HepG2 (cell line): ENCODE measurements around the gene NCOA4. TPM values are rescaled to one million over a fixed set of nuclear protein-coding genes. Genes with fewer than 3 reads are reported as not detected.

Source experiments
- DZIP1 ChIP-seq: sonication (generic); formaldehyde crosslinking; IDR thresholded peaks from 2 replicates; pipeline ENCODE4 v1.5.0; 2020; ENCODE audit warnings: mild to moderate bottlenecking, missing genetic modification reagents
- HDAC1 ChIP-seq: sonication (generic); formaldehyde crosslinking; IDR thresholded peaks from 2 replicates; pipeline ENCODE4 v1.5.1; 2020; ENCODE audit warnings: mild to moderate bottlenecking, missing genetic modification reagents
- PRMT3 ChIP-seq: sonication (generic); formaldehyde crosslinking; IDR thresholded peaks from 2 replicates; pipeline ENCODE4 v1.8.1; 2022; ENCODE audit warnings: low read depth, mild to moderate bottlenecking, moderate library complexity, missing genetic modification reagents, borderline replicate concordance
- ZBTB14 ChIP-seq: sonication (generic); formaldehyde crosslinking; IDR thresholded peaks from 2 replicates; pipeline ENCODE4 v1.4.0; 2020; ENCODE audit warnings: missing genetic modification reagents
- ZBTB40 ChIP-seq, 2 experiments: fragments of 450-650 bp in 1 of 2; sonication (generic) in 1 of 2; formaldehyde crosslinking in 1 of 2; IDR thresholded peaks; 2 replicates each; pipeline versions ENCODE4 v1.6.1 to v1.8.0; 2016 to 2022; ENCODE audit warnings: antibody characterized with exemption in 1 of 2, mild to moderate bottlenecking in 1 of 2, missing genetic modification reagents in 1 of 2
- ZFP36 ChIP-seq: fragments of 150-350 bp; IDR thresholded peaks from 2 replicates; pipeline ENCODE4 v1.6.1; 2018; ENCODE audit warnings: borderline replicate concordance, low read length, low read depth; ENCODE audit not compliant: partially characterized antibody
- ZNF142 ChIP-seq: sonication (generic); formaldehyde crosslinking; IDR thresholded peaks from 2 replicates; pipeline ENCODE4 v1.4.0; 2020; ENCODE audit warnings: missing genetic modification reagents
- polyA plus RNA-seq, 8 experiments: library from polyadenylated mRNA; depleted of rRNA in 3 of 8; stranded (reverse) in 7 of 8; unstranded in 1 of 8; fragments of >200 nt; fragmentation: Illumina TruSeq in 4 of 8; extraction: Trizol in 4 of 8; gene quantifications; 2 replicates each; pipeline versions ENCODE4 v1.2.1 to v1.2.3, GENCODE V29; 2011 to 2016; ENCODE audit warnings: low read depth in 4 of 8, missing spikeins in 1 of 8, mixed read lengths in 1 of 8; ENCODE audit not compliant: insufficient read depth in 1 of 8
- total RNA-seq, 5 experiments: library from RNA; depleted of rRNA; stranded (reverse); fragments of >200 nt; fragmentation: Illumina TruSeq; extraction: Trizol; gene quantifications; 2 replicates each; pipeline ENCODE4 v1.2.3, GENCODE V29; 2016; ENCODE audit warnings: low read depth in 1 of 5

Gene NCOA4
- total and polyA plus RNA-seq, 2 of the 13 experiments (the other 11 are each of a cell fraction or from before 2014, with no cell fraction given): 306 to 400 TPM

GRCh38 chr10:46035923-46036849 is 5.8 kb upstream of the NCOA4 start (continued):
- TF ChIP-seq ZNF142 (CRISPR knock-in tag): no peak
- TF ChIP-seq ZFP36: no peak
- TF ChIP-seq HDAC1 (CRISPR knock-in tag): peak; percentile 75
- TF ChIP-seq ZBTB14: no peak
- no peak for TF ChIP-seq ZBTB40 (IDR thresholded peaks at IDR 0.05)
- TF ChIP-seq ZBTB40 (CRISPR knock-in tag; IDR thresholded peaks at IDR 0.05): peak; percentile 72; the same call in 1 of the 2 replicates
- no peak for TF ChIP-seq DZIP1 (CRISPR knock-in tag)
- no peak for TF ChIP-seq PRMT3
